ENCODE data around the gene CAMK2D. TPM values are rescaled to one million over a fixed set of nuclear protein-coding genes. Genes with fewer than 3 reads are reported as not detected.

Gene CAMK2D
- total RNA-seq, 2 experiments from 2014 or later: 104 to 120 TPM

GRCh38 chr4:113762186-113763028 is 869 bp upstream of the CAMK2D start:
- peak overlapping the region; percentile 99 for H3K27ac ChIP-seq (ENCODE audit: low read depth, low read length, poor library complexity, severe bottlenecking)
- intact Hi-C loops (cut with micrococcal nuclease; ENCODE audit: unreplicated experiment): loop anchor here (5.0 to 10.0 kb wide), 2 partner anchors 840 to 1128 kb away; partner anchors contain the start of genes LARP7 and ZGRF1
- ChIA-PET CTCF (ENCODE audit: unreplicated experiment) (no interaction called here), POLR2A (interaction anchor here (0.7 to 1.0 kb wide), 4 partner anchors 13 to 228 kb away, joined by 3 read pairs; no protein-coding TSS in a partner anchor)
- peaks cover 20% of the 10 kb centered on the region for H3K4me1 ChIP-seq (ENCODE audit: insufficient read depth, low read length, poor library complexity, severe bottlenecking)
- peaks cover 41% of the 10 kb centered on the region for H3K79me2 ChIP-seq (ENCODE audit: insufficient read depth, low read depth, low read length)
- TF ChIP-seq CTCF (conservative IDR thresholded peaks at IDR 0.05; ENCODE audit: low read length) (no peak), EZH2phosphoT487 (IDR thresholded peaks at IDR 0.05; ENCODE audit: borderline replicate concordance, low read depth, low read length) (no peak)
- BruUV-seq (replicated peaks): no TSS peak
- no peaks in the 10 kb centered on the region for H4K20me1 ChIP-seq (ENCODE audit: insufficient read depth, low read length)
- H3K4me3 ChIP-seq (ENCODE audit: low read depth, low read length, poor library complexity, severe bottlenecking): peak overlapping the region; percentile 89
- H3K9me3 ChIP-seq (ENCODE audit: low read length): no peaks in the 10 kb centered on the region
- peak overlapping the region; percentile 95 for H3K4me2 ChIP-seq (ENCODE audit: low read length)
- peak; percentile 100 for DNase-seq (ENCODE audit: low spot score)
- peak overlapping the region; percentile 89 for H2AFZ ChIP-seq (ENCODE audit: low read length)
- peaks cover 18% of the 10 kb centered on the region for H3K36me3 ChIP-seq (ENCODE audit: insufficient read depth, low read length)
- H3K9me2 ChIP-seq (ENCODE audit: insufficient read depth, low read length): no peaks in the 10 kb centered on the region

GRCh38 chr4:113760795-113761619 is 531 bp downstream of the CAMK2D start:
- no TSS peak for BruUV-seq (replicated peaks)
- intact Hi-C loops (cut with micrococcal nuclease; ENCODE audit: unreplicated experiment): loop anchor here (1.0 to 10.0 kb wide), 7 partner anchors 78 to 1126 kb away; partner anchors contain the start of genes LARP7 and ZGRF1
- POLR2A ChIA-PET: interaction anchor here (0.6 to 3.5 kb wide), 14 partner anchors 10 to 845 kb away, joined by 3 to 34 read pairs (median 4); no protein-coding TSS in a partner anchor
- peak; percentile 65 for DNase-seq (ENCODE audit: low spot score)
- H4K20me1 ChIP-seq (ENCODE audit: insufficient read depth, low read length): no peaks in the 10 kb centered on the region
- peak overlapping the region; percentile 24; the same call in 1 of the 2 replicates for H2AFZ ChIP-seq (ENCODE audit: low read length)
- H3K9me3 ChIP-seq (ENCODE audit: low read length): no peaks in the 10 kb centered on the region
- H3K4me3 ChIP-seq (ENCODE audit: low read depth, low read length, poor library complexity, severe bottlenecking): peak overlapping the region; percentile 89
- H3K36me3 ChIP-seq (ENCODE audit: insufficient read depth, low read length): peaks cover 32% of the 10 kb centered on the region
- H3K4me2 ChIP-seq (ENCODE audit: low read length): peak overlapping the region; percentile 95
- H3K9me2 ChIP-seq (ENCODE audit: insufficient read depth, low read length): no peaks in the 10 kb centered on the region
- peaks cover 34% of the 10 kb centered on the region for H3K4me1 ChIP-seq (ENCODE audit: insufficient read depth, low read length, poor library complexity, severe bottlenecking)
- H3K27ac ChIP-seq (ENCODE audit: low read depth, low read length, poor library complexity, severe bottlenecking): peak overlapping the region; percentile 99
- TF ChIP-seq CTCF (conservative IDR thresholded peaks at IDR 0.05; ENCODE audit: low read length) (no peak), EZH2phosphoT487 (IDR thresholded peaks at IDR 0.05; ENCODE audit: borderline replicate concordance, low read depth, low read length) (no peak)
- CTCF ChIA-PET (ENCODE audit: unreplicated experiment): interaction anchor here (0.6 kb wide), 3 partner anchors 210 to 305 kb away, joined by 3 to 8 read pairs (median 4); no protein-coding TSS in a partner anchor
- H3K79me2 ChIP-seq (ENCODE audit: insufficient read depth, low read depth, low read length): peaks cover 55% of the 10 kb centered on the region

Data from OCI-LY7 (cell line).